ENCODE results near the gene FBXW11.

Gene FBXW11

DNA sequence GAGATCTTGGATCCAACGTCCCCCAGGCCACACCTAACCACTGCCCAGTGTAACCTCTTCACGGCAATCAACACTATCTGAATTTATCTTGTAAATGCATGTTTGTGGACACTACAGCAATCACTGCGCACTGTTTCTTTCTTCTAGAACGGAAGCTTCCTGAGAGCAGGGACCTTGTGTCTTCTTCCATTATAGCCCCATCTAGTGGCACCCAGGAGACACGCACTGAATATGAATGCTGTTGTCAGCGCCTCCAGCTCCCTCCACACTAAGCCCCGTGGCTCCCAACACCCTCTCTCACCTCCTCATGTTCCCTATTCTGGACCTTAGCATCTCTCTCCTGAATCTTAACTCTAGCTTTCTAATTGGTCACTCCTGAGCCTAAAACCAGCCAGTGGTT lies 148.1 kb downstream of the FBXW11 start:
- no peak for DNase-seq

- no peak for DNase-seq
These were observed 149.0 kb downstream of the FBXW11 start for GRCh38 chr5:171857489-171857876.

GRCh38 chr5:171855798-171856763 lies 150.4 kb downstream of the FBXW11 start:
- DNase-seq: no peak

GRCh38 chr5:171855265-171855664 lies 151.2 kb downstream of the FBXW11 start:
- DNase-seq: no peak

GRCh38 chr5:171852255-171852681 lies 154.2 kb downstream of the FBXW11 start:
- DNase-seq: peak in 1 of 2 donors; percentile 25

GRCh38 chr5:171851251-171851650 lies 155.2 kb downstream of the FBXW11 start:
- DNase-seq: no peak

- DNase-seq: no peak
These were observed 156.0 kb downstream of the FBXW11 start for GRCh38 chr5:171850324-171850947.

DNA sequence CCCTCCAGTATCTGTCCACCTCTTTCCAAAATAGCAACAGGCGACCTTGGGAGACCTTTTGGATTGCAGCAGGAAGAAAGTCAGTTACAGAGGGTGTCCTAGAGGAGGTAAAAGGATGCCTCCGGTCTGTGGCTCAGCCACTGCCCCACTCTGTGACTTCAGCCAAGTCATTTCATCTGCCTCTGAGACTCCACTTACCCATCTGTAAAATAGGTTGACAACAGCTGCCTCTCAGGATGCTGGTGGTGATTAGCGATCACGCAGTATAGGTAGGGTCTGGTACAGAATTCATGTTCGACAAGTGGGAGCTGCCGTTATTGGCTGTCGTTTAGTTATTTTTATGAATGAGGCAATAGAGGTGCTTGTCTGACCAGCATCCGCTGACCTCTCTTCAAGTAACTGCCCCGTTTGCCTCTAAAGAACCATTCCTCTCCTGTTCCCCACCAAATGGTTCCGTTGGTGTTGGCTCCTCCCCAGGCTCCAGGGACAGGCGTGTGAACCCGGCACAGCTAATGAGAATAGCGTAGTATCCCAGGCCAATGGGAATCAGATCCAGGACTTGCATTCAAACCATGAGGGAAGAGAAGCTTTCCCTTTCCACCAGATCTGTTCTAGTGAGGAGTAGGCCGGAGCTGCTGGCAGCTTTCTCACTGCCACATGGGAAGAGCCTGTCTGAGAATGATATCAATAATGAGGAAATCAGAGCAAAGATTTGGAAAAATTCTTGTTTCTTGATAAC lies 156.7 kb downstream of the FBXW11 start:
- DNase-seq: no peak

DNA sequence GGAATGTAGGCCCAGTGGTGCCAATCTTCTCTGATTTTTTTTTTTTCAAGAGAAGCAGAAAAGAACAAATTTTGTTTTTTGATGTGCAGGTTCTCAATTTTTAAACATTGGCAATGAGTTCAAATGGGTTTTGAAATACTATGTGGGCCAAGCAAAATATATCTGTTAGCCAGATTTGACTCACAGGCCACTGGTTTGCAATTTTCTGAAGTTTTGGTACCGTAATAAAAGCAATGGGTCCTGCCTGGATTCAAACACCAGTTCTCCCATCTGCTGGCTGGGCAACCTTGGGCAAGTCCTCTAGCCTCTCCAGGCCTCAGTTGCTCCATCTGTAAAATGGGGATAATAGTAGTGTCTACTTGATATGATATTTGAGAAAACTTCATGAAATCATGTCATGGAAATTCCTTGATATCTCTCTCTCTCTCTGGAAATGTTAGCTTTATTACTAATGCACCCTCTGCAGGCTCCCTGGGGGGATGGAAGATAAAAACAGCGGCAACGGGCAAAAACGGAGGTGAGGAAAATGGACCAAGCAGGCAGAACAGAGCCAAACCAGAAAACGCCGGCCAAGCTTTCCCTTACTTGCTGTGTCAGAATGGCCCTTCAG lies 157.4 kb downstream of the FBXW11 start:
- no peak for DNase-seq

GRCh38 chr5:171848486-171848885 lies 158.0 kb downstream of the FBXW11 start:
- DNase-seq: no peak

DNA sequence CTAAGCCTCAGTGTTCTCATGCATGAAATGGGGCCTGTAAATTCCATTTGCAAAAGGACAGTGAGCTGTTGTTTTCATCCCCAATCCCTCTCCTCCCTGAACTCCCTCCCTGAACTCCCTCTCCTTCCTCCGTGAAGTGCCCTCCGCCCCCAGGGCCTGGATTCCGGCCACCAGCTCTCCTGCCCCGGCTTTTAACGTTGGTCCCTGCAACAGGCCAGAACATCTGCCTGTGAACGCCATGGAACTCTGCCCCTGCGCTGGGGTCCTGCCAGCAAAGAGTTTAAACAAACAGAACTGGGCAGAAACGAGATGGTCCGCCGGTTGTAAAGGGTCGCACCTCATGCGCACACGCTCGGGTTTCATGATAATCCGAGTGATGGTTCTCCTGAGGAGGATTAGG lies 158.4 kb downstream of the FBXW11 start:
- no peak for DNase-seq

DNA sequence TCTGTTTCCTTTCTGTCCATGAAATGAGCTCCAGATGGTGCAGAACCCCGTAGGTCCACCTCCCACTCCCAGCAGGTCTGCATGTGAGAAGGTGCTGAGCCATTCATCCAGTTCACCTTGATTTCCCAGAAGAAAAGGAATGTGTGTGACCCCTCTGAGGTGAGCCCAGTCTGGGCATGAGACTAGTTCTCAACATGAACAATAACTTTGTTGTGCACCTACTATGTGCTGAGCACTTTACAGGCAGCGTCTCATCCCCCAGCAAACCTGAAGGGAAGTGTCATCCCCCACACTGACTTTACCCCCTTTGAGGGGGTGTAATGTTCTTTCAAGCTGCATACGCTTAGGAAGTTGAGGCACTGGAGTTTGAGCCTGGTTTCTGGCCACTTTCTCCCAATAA lies 159.4 kb downstream of the FBXW11 start:
- DNase-seq: no peak

- DNase-seq: no peak
These were observed 160.1 kb downstream of the FBXW11 start for GRCh38 chr5:171846323-171846722.

- DNase-seq: no peak
These were observed 160.6 kb downstream of the FBXW11 start for GRCh38 chr5:171845857-171846256.

GRCh38 chr5:171845040-171845630 lies 161.3 kb downstream of the FBXW11 start:
- no peak for DNase-seq

GRCh38 chr5:171842777-171843328 lies 163.6 kb downstream of the FBXW11 start:
- no peak for DNase-seq

- DNase-seq: no peak
These were observed 164.3 kb downstream of the FBXW11 start for GRCh38 chr5:171841984-171842776.

DNA sequence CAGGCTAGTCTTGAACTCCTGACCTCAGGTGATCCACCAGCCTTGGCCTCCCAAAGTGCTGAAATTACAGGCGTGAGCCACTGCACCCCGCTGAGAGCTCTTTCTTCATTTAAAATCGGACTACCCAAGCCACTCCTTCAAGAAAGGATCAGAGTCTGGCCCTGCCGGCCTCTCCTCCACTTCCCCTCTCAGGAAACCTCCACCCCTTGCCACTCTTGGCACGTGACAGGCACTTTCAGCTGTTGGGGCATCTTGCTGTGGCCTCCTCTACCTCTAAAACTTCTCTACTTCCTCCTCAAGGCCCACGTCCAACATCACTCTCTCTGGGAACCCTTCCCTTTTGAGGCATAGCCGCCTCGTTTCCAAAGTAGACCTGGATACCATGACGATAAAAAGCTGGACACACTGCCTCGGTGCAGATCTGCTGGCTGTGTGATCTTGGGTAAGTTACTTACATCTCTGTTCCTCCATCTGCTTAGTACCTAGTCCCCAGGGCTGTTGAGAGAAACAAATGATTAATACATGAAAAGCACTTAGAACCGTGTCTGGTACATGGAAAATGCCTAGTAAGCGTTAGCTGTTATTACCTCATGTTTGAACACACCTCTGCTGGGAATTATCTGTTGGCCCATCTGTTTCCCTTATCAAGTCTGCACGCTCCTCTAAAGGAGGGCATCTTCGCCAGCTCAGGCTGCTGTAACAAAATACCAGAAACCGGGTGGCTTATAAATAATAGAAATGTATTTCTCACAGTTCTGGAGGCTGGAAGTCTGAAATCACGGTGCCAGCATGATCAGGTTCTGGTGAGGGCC lies 165.5 kb downstream of the FBXW11 start:
- DNase-seq: peak in 1 of 2 donors; percentile 32

- no peak for DNase-seq
These were observed 166.4 kb downstream of the FBXW11 start for GRCh38 chr5:171840066-171840465.

GRCh38 chr5:171839112-171839511 lies 167.3 kb downstream of the FBXW11 start:
- no peak for DNase-seq

DNA sequence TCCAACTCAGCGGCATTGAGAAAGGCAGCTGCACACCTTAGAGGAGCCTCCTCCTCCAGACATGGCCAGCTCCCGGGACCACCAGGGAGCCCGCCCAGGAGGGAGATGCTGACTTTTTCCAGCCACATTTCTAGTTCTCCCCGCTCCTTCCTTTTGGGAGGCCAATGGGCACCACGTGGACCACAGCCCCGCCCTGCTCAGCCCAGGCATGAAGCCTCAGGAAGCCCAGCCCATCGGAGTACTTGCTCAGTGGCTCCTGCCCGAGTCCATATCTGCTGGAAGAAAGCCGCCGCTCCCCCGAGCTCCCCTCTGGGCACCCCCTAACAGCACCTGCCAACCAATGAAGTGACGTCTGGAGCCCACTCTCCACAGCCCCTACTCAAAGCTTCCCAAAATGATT lies 168.4 kb downstream of the FBXW11 start:
- DNase-seq: no peak
